ENCODE results near the gene CHCHD5. TPM values are rescaled to one million over a fixed set of nuclear protein-coding genes. Genes with fewer than 3 reads are reported as not detected.

The CHCHD5 gene
- total RNA-seq, 1 experiment from 2014 or later, result 46.7 TPM

- in situ Hi-C loops (cut with HindIII; ENCODE audit: low pct_unique_long_range_greater_than_20kb, low sequenced_read_pairs) (no loop called here), intact Hi-C loops (cut with micrococcal nuclease; ENCODE audit: unreplicated experiment) (no loop called here)
- no peaks in the 10 kb centered on the region for H3K9me3 ChIP-seq (ENCODE audit: control insufficient read depth, insufficient read depth, low read depth, low read length)
- no peak for DNase-seq (ENCODE audit: low read depth, low spot score)
- no peaks in the 10 kb centered on the region for H3K36me3 ChIP-seq (ENCODE audit: control insufficient read depth, insufficient read depth, low read length)
- CTCF ChIA-PET, result no interaction called here
- H3K4me3 ChIP-seq (ENCODE audit: low read depth in 2 of 2, low read length in 2 of 2), result no peak overlapping the region
- H3K4me1 ChIP-seq (ENCODE audit: control insufficient read depth, insufficient read depth, low read length), result 0 out of 2 replicates have a peak, but pooled peaks cover 4% of the 10 kb centered on the region
- ATAC-seq, result no peak
- POLR2A ChIA-PET, result interaction anchor here (0.6 kb wide), 1 partner anchor 53 kb away, joined by 11 read pairs; no protein-coding TSS in a partner anchor
- TF ChIP-seq TCF7L2 (IDR thresholded peaks at IDR 0.05; ENCODE audit: low read depth, low read length), result no peak
- TF ChIP-seq POLR2AphosphoS5 (IDR thresholded peaks at IDR 0.05; ENCODE audit: low read depth, low read length), result no peak
- TF ChIP-seq REST (IDR thresholded peaks at IDR 0.05; ENCODE audit: insufficient read depth in 1 of 2, low read depth in 2 of 2, low read length in 1 of 2), result no peak
- no peak for TF ChIP-seq CTCF (IDR thresholded peaks at IDR 0.05)
- no peak for TF ChIP-seq SIN3A (IDR thresholded peaks at IDR 0.05; ENCODE audit: borderline replicate concordance, insufficient read depth, low read depth, low read length)
- no peaks in the 10 kb centered on the region for H3K27me3 ChIP-seq (ENCODE audit: control insufficient read depth, insufficient read depth, low read length)
- H3K27ac ChIP-seq (ENCODE audit: low read length), result no peak overlapping the region
- no TSS peak for BruUV-seq (replicated peaks)
Measured at GRCh38 chr2:112637289-112637660, 52.9 kb downstream of the CHCHD5 start.

Other genes with a start within 250 kb of the CHCHD5 start
- gene RGPD8, start 151.0 kb upstream of the CHCHD5 start, total RNA-seq (2021; ENCODE audit: unreplicated experiment), result 20.9 TPM
- gene TTL, start 102.5 kb upstream of the CHCHD5 start, total RNA-seq (2021; ENCODE audit: unreplicated experiment), result 81.5 TPM
- gene POLR1B, start 42.1 kb upstream of the CHCHD5 start, total RNA-seq (2021; ENCODE audit: unreplicated experiment), result 35.4 TPM
- gene SLC20A1, start 61.3 kb downstream of the CHCHD5 start, total RNA-seq (2021; ENCODE audit: unreplicated experiment), result 72.0 TPM
- not detected for gene NT5DC4, start 136.4 kb downstream of the CHCHD5 start, total RNA-seq (2021; ENCODE audit: unreplicated experiment)
- gene CKAP2L, start 180.0 kb downstream of the CHCHD5 start, total RNA-seq (2021; ENCODE audit: unreplicated experiment), result 27.0 TPM
- gene IL1A, start 199.9 kb downstream of the CHCHD5 start, total RNA-seq (2021; ENCODE audit: unreplicated experiment), result not detected